GM23248 (cell line): Measurements from ENCODE around the gene PCBP3.

ENCODE experiments used
- EZH2 ChIP-seq: fragments of 200-600 bp; sonication (generic); IDR thresholded peaks from 2 replicates; pipeline ENCODE4 v1.6.1; 2018; ENCODE audit warnings: antibody characterized with exemption, mild to moderate bottlenecking; ENCODE audit not compliant: insufficient read depth, poor library complexity, severe bottlenecking
- EZH2phosphoT487 ChIP-seq: fragments of 200-600 bp; sonication (generic); IDR thresholded peaks from 2 replicates; pipeline ENCODE4 v1.6.1; 2018; ENCODE audit warnings: antibody characterized with exemption, moderate library complexity, mild to moderate bottlenecking, low read depth; ENCODE audit not compliant: insufficient read depth

DNA sequence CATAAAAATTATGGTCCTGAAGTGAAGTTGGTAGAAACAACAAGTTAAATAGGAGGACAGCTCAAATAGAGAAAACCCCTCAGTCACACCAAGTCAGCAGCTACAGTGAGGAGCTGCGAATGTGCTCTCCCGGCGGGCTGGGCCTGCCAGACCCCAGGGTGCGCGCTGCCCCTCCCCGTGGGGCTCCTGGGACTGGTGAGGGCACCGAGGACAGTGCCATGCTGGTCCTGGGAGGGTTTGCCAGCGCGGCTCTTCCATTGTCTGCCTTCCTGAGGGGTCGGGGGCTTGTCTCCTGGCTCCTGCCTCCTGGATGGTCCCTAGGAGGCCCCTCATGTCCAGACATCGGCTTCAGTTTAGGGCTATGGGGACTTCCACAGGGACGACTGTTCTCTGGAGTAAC is 121.8 kb downstream of the PCBP3 start:
- TF ChIP-seq EZH2phosphoT487 (no peak), EZH2 (no peak)
